Ovary (tissue), 3 donors: ENCODE data around the gene MAN1C1.

Experiments used
- CTCF ChIP-seq, 3 donors: fragments of 450-650 bp in 2 of 3; fragments of 200-600 bp in 1 of 3; IDR thresholded peaks; one replicate each; pipeline versions ENCODE4 v1.5.1 to v1.8.0; 2016 to 2022; ENCODE audit warnings: antibody characterized with exemption in 3 of 3, mild to moderate bottlenecking in 1 of 3
- EP300 ChIP-seq: sonication (generic); formaldehyde crosslinking; IDR thresholded peaks from one replicate; pipeline ENCODE4 v1.6.1; 2017; ENCODE audit warnings: antibody characterized with exemption
- POLR2A ChIP-seq: fragments of 450-650 bp; IDR thresholded peaks from one replicate; pipeline ENCODE4 v1.6.1; 2017; ENCODE audit warnings: antibody characterized with exemption, mild to moderate bottlenecking, moderate library complexity
- donor health status: DM: no; HTN: no; CAD: no.

DNA sequence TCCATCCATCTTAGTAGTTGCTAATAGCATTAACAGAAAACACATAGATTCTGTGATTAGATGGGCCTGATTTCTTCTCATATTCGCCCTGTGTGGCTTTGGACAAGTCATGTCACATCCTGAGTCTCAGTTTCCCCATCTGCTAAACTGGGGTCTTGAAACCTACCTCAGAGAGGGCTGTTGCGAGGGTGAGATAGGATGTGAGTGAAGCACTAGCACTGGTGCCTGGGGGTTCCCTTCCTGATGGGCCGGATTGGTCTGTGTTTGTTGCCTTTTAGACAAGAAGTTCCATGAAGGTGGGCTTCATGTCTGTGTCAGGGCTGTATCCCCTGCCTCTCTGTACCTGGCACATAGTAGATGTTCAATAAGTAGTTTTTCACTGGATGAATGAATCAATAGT, 3.5 kb upstream of the MAN1C1 start:
- TF ChIP-seq CTCF (IDR thresholded peaks at IDR 0.05): no peak
- no peak for TF ChIP-seq POLR2A
- TF ChIP-seq EP300: no peak
